ENCODE measurements around the gene TMEM208. TPM values are rescaled to one million over a fixed set of nuclear protein-coding genes. Genes with fewer than 3 reads are reported as not detected.

TMEM208 gene
- total and polyA plus RNA-seq, 4 donors = 22.3 to 140 (median 70.2) TPM

- TF ChIP-seq YY1 (IDR thresholded peaks at IDR 0.05) (no peak), RAD21 (IDR thresholded peaks at IDR 0.05) (no peak), HNF4A (conservative IDR thresholded peaks at IDR 0.05) (no peak)
Measured at GRCh38 chr16:67238278-67238575, 11.3 kb downstream of the TMEM208 start (continued).

GRCh38 chr16:67238806-67239470, 12.0 kb downstream of the TMEM208 start:
- DNase-seq (ENCODE audit: low spot score) = no peak
- no peak overlapping the region for H3K4me3 ChIP-seq (ENCODE audit: low read depth in 1 of 3, low read length in 3 of 3)
- H3K36me3 ChIP-seq (ENCODE audit: control insufficient read depth in 4 of 4, insufficient read depth in 3 of 4, low read depth in 1 of 4, low read length in 3 of 4) = peaks cover 0 to 16% (median 2%) of the 10 kb centered on the region in 4 donors
- H3K27me3 ChIP-seq (ENCODE audit: control insufficient read depth in 4 of 4, insufficient read depth in 4 of 4, low read length in 3 of 4) = no peaks in the 10 kb centered on the region
- no peak overlapping the region for H3K27ac ChIP-seq (ENCODE audit: low read depth in 1 of 2, low read length in 2 of 2)
- peaks cover 0 to 11% (median 4%) of the 10 kb centered on the region in 4 donors for H3K4me1 ChIP-seq (ENCODE audit: control insufficient read depth in 4 of 4, insufficient read depth in 4 of 4, low read length in 3 of 4)
- H3K9me3 ChIP-seq (ENCODE audit: control insufficient read depth in 4 of 4, low read length in 3 of 4) = no peaks in the 10 kb centered on the region
- 92% methylated on average over 9 of the region's 9 CpGs for WGBS
- no peak overlapping the region for H3K9ac ChIP-seq (ENCODE audit: low read depth in 1 of 2, low read length in 2 of 2)
- no peak for TF ChIP-seq YY1 (IDR thresholded peaks at IDR 0.05)
- TF ChIP-seq REST (IDR thresholded peaks at IDR 0.05) = no peak
- no peak for TF ChIP-seq RAD21 (IDR thresholded peaks at IDR 0.05)
- no peak for TF ChIP-seq MAX (IDR thresholded peaks at IDR 0.05)
- TF ChIP-seq HNF4A (conservative IDR thresholded peaks at IDR 0.05) = no peak
- no peak for TF ChIP-seq FOXA2 (IDR thresholded peaks at IDR 0.05)
- TF ChIP-seq RXRA (IDR thresholded peaks at IDR 0.05) = no peak
- no peak for TF ChIP-seq ATF3 (IDR thresholded peaks at IDR 0.05)
- TF ChIP-seq HNF4G (IDR thresholded peaks at IDR 0.05) = no peak
- no peak for TF ChIP-seq FOXA1 (IDR thresholded peaks at IDR 0.05)

- H3K4me3 ChIP-seq (ENCODE audit: low read depth in 1 of 3, low read length in 3 of 3) = no peak overlapping the region
- no peak for DNase-seq (ENCODE audit: low spot score)
- H3K4me1 ChIP-seq (ENCODE audit: control insufficient read depth in 4 of 4, insufficient read depth in 4 of 4, low read length in 3 of 4) = peaks cover 0 to 19% (median 14%) of the 10 kb centered on the region in 4 donors
- no peak overlapping the region for H3K9ac ChIP-seq (ENCODE audit: low read depth in 1 of 2, low read length in 2 of 2)
- WGBS = 81% methylated on average over 4 of the region's 4 CpGs
- H3K9me3 ChIP-seq (ENCODE audit: control insufficient read depth in 4 of 4, low read length in 3 of 4) = no peaks in the 10 kb centered on the region
- H3K36me3 ChIP-seq (ENCODE audit: control insufficient read depth in 4 of 4, insufficient read depth in 3 of 4, low read depth in 1 of 4, low read length in 3 of 4) = peaks cover 0 to 16% (median 2%) of the 10 kb centered on the region in 4 donors
- H3K27ac ChIP-seq (ENCODE audit: low read depth in 1 of 2, low read length in 2 of 2) = peak overlapping the region in 1 of 2 donors; percentile 25
- H3K27me3 ChIP-seq (ENCODE audit: control insufficient read depth in 4 of 4, insufficient read depth in 4 of 4, low read length in 3 of 4) = no peaks in the 10 kb centered on the region
- TF ChIP-seq EGR1 (IDR thresholded peaks at IDR 0.05; ENCODE audit: low read depth in 2 of 2) = no peak
- TF ChIP-seq JUND (IDR thresholded peaks at IDR 0.05) = no peak
- no peak for TF ChIP-seq SP1 (IDR thresholded peaks at IDR 0.05)
- TF ChIP-seq RXRA (IDR thresholded peaks at IDR 0.05) = no peak
- TF ChIP-seq ZBTB33 (IDR thresholded peaks at IDR 0.05) = no peak
- no peak for TF ChIP-seq REST (IDR thresholded peaks at IDR 0.05)
- no peak for TF ChIP-seq TAF1 (conservative IDR thresholded peaks at IDR 0.05)
- no peak for TF ChIP-seq YY1 (IDR thresholded peaks at IDR 0.05)
- no peak for TF ChIP-seq NR2F2 (IDR thresholded peaks at IDR 0.05)
- TF ChIP-seq ATF3 (IDR thresholded peaks at IDR 0.05) = no peak
- no peak for TF ChIP-seq GABPA (IDR thresholded peaks at IDR 0.05 in 1 of 2, conservative IDR thresholded peaks at IDR 0.05 in 1 of 2)
- no peak for TF ChIP-seq FOXA2 (IDR thresholded peaks at IDR 0.05)
- no peak for TF ChIP-seq HNF4G (IDR thresholded peaks at IDR 0.05)
- no peak for TF ChIP-seq RAD21 (IDR thresholded peaks at IDR 0.05)
- no peak for TF ChIP-seq HNF4A (conservative IDR thresholded peaks at IDR 0.05)
- TF ChIP-seq CTCF (IDR thresholded peaks at IDR 0.05; ENCODE audit: low read depth, low read length, missing input control) = no peak
Measured at GRCh38 chr16:67240506-67240905, 13.6 kb downstream of the TMEM208 start.
